HTERT RPE-1 (cell line): ENCODE data around the gene LRRC72.
"Not testable (repeated sequence)": the region's sequence is repeated elsewhere in the genome, so short reads cannot be mapped to it uniquely, and the experiment has no call there.

Experiments used
- in situ Hi-C: fragments of 300-500 bp; cut with MboI; formaldehyde crosslinking; loops from 4 replicates; pipeline ENCODE4 v1.14.3; 2020; ENCODE audit warnings: low sequenced_read_pairs

The LRRC72 gene

GRCh38 chr7:16571941-16572340 lies 45.3 kb downstream of the LRRC72 start:
- in situ Hi-C loops: no loop called here

GRCh38 chr7:16579216-16579615 lies 52.6 kb downstream of the LRRC72 start:
- in situ Hi-C loops: no loop called here

DNA sequence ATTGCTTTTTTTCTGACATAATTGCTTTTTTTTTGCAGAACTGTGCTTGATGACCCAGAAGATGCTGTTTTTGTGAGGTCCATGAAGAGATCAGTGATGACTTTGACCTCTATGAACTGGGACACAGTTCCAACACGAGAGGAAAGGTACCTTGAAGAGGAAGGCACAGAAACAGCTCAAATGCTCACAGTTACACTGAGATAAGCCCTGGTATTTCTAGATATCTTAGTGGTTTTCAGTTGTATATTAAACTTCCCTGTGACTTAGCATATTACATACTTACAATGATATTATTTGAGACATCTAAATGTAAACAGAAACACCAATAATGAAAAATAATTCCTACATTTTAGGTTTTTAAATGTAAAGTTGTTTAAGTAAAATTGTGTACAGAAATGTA lies 54.7 kb downstream of the LRRC72 start:
- in situ Hi-C loops: no loop called here

GRCh38 chr7:16583834-16584233 lies 57.2 kb downstream of the LRRC72 start:
- in situ Hi-C loops: no loop called here

GRCh38 chr7:16585540-16585939 lies 58.9 kb downstream of the LRRC72 start:
- in situ Hi-C loops: no loop called here

- in situ Hi-C loops: no loop called here
These were observed 59.7 kb downstream of the LRRC72 start for GRCh38 chr7:16586081-16586874.

GRCh38 chr7:16587129-16587528 lies 60.5 kb downstream of the LRRC72 start:
- in situ Hi-C loops: no loop called here

DNA sequence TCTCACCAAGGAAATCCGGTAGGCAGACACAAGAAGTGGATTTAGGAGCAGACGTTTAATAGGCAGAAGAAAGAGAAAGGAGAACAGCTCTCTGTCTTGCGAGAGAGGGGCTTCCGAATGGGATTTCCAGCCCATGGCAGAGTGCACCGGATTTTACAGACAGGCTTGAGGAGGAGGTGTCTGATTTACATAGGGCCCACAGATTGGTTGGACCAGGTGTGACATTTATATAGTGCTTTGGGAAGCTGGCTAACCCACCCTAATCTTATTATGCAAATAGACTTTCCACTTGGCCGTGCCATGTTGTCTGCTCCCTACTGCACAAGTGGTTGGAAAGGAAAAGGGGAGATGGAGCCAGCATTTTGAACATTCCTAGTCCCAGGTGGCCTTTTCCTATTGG lies 61.2 kb downstream of the LRRC72 start:
- in situ Hi-C loops: no loop called here

- in situ Hi-C loops: no loop called here
These were observed 63.3 kb downstream of the LRRC72 start for GRCh38 chr7:16589881-16590280.

DNA sequence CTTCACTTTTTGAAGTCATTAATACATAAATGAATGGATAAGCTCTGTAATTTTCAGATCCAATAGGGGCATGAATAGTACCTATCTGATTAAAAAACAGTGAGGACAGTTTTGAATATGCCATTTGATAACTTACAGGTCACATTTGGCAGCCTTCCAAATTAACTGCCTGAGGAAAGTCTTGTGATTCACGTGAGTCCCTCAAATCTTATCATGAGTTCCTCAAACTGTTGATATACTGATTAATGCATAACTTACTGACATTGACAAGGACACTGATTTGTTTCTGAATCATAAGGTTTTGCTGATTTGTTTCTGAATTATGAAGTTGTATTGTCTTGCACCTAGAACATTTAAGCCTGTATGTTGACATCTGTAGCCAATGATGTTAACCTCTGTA lies 63.8 kb downstream of the LRRC72 start:
- in situ Hi-C loops: no loop called here

GRCh38 chr7:16592395-16592794 lies 65.8 kb downstream of the LRRC72 start:
- in situ Hi-C loops: no loop called here

- in situ Hi-C loops: no loop called here
These were observed 67.4 kb downstream of the LRRC72 start for GRCh38 chr7:16594061-16594460.

DNA sequence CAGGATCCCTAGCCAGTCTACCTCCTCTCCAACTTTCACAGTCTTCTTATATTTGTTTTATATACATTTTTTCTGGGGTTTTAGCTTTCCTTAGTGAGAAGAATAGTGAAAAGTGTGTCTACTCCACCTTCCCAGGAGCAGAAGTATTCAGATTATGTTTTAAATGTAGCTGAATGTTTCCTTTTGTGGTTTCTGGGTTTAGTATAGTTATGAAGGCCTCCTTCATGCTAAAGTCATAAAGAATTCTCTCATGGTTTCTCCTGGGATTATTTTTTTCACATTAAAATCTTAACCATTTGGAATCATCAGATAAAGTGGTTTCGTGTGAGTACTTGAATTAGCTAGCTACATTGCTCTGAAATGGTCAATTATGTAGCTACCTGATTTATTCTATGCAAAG lies 68.1 kb downstream of the LRRC72 start:
- in situ Hi-C loops: no loop called here

- in situ Hi-C loops: not testable (repeated sequence)
These were observed 69.0 kb downstream of the LRRC72 start for GRCh38 chr7:16595596-16595995.

DNA sequence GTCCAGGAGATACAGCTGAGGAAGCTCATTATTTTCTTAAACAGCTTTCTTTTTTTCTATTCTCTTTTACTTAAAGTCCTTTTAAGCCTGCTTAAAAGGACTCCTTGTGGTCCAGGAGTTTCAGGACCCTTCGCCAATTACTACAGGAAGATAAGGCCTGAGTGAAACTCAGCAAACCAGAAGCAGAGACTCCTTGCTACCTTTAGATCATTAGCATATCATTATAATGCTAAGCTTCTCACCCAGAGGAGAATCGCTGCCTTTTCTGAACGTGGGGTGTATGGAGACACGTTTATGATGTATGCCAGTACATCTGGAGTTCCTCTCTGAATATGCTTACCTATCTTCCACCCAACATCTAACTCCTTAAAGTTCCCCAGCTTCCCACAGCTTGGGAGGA lies 71.4 kb downstream of the LRRC72 start:
- in situ Hi-C loops: no loop called here

- in situ Hi-C loops: no loop called here
These were observed 73.2 kb downstream of the LRRC72 start for GRCh38 chr7:16599860-16600259.

DNA sequence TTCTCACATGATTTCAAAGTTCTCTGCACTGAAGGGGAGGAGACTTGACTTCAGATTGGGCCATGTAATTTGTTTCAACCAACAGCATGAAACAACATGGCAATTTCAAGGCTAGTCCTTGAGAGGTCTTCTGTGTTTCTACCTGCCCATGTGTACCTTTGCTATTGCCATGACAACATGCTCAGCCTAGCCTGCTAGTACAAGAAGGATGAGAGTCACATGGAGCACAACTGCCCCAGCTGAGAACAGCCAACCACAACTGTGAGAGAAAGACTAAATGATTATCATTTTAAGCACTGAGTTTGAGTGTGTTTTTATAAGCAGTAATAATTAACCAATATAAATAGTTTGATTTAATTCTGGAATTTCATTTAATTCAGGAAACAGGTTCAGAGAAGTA lies 77.0 kb downstream of the LRRC72 start:
- in situ Hi-C loops: no loop called here

DNA sequence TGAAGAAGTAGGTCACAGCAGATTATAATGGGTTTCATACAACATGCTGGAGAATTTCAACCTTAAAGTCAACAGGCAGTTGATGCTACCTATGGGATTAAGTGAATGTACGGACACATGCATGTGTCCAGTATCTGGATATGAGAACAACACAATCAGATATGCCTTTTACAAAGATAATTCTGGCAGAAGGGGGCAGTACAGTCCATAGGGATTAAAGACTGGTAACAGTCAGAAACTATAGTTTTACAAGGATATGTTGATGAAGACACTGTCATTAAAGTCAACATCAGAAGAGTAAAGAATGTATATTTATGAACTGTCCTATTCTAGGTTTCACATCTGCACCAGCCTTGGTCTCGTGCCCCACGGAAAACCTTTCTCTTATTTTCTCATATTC lies 77.4 kb downstream of the LRRC72 start:
- in situ Hi-C loops: no loop called here

- in situ Hi-C loops: no loop called here
These were observed 80.1 kb downstream of the LRRC72 start for GRCh38 chr7:16606704-16607103.

DNA sequence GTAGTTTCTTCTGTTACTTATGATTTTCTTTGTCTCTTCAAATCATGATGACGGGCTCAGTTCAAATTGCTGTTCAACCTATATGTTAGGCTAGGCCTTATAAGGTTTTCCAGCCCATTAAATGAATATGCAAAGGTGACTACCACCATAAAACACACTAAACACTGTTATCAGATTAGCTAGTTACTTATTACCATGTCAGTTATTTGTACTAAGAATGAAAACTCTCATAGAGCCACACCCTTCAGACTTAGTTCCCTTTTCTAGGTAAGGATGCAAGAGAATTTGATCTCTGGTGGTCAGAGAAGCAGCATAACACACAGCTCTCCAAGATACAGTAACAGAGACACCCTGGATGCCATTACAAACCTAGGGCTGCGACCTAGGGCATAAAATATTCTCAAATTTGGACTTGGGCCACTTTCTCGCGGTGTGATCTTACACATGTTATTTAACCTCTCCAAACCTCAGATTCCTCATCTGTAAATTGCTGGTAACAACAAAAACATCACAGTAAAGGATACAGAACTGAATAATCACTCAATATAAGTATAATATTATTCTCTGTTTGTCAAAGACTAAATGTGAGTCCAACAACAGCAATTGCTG lies 83.3 kb downstream of the LRRC72 start:
- in situ Hi-C loops: no loop called here

- in situ Hi-C loops: no loop called here
These were observed 85.1 kb downstream of the LRRC72 start for GRCh38 chr7:16611711-16612110.

DNA sequence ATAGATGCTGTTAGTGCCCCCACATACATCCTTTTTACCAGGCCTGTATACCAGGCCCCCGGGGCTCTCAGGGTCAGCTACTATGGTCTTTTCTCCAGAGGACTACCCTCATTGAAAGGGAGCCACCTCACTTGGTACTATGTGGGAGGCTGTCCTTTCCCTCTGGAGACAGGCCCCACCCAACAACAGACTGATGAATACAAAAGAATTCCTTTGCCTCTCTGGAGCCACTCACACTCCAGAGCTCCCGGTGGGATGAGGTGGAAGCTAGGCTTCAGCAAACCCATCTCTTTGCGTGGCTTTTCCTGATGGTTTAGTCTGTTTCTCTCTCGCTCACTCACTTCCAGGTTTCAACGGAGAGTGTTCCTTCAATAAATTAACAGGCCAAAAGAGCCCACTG lies 88.6 kb downstream of the LRRC72 start:
- in situ Hi-C loops: no loop called here

DNA sequence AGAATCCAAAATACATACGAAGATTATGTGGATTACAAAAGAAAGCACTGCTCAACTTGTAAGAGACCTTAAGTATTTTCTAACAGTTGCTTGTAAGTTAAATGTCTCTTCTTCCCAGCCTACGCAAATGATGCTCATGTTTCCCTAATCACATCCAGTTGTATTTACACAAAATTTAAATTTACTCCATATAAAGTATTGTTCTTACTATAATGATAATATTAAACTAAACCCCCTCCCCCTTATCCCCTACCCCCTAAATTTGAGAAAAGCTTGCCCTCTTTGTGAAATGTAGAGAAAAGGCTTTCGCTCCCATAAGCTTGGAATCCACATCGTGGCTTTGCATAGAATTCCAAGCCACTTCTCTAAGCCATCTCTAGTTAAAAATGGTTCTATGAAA lies 89.5 kb downstream of the LRRC72 start:
- in situ Hi-C loops: no loop called here
